K562 (cell line): Measurements from ENCODE around the gene B3GALT6. TPM values are rescaled to one million over a fixed set of nuclear protein-coding genes. Genes with fewer than 3 reads are reported as not detected.

Experiments
- polyA plus RNA-seq, 8 experiments: library from polyadenylated mRNA; depleted of rRNA in 4 of 8; stranded (reverse) in 5 of 8; unstranded in 3 of 8; fragments of >200 nt; fragmentation: Nextera tagmentation in 2 of 8; fragmentation: Illumina TruSeq in 1 of 8; extraction: Ambion mirVana in 2 of 8; extraction: Trizol in 1 of 8; gene quantifications; 2 replicates each; pipeline versions ENCODE4 v1.2.1 to v1.2.3, GENCODE V29; 2011 to 2014; ENCODE audit warnings: inconsistent platforms in 1 of 8, missing spikeins in 1 of 8
- total RNA-seq, 7 experiments: library from RNA; depleted of rRNA in 6 of 7; stranded (reverse); fragments of >200 nt in 6 of 7; fragmentation: Illumina TruSeq in 2 of 7; extraction: Trizol in 2 of 7; gene quantifications; 2 replicates each; pipeline versions ENCODE4 v1.2.1 to v1.2.3, GENCODE V29; 2011 to 2021; ENCODE audit warnings: low replicate concordance in 1 of 7

B3GALT6 gene
- total and polyA plus RNA-seq, 9 of the 15 experiments (the other 6 are each of a cell fraction or from before 2014, with no cell fraction given): 0.68 to 29.8 (median 9.9) TPM

Other genes with a start within 250 kb of the B3GALT6 start
Only the 7 nearest of the 26 such genes appear.
- not detected in 2 replicates for gene TTLL10, start 58.4 kb upstream of the B3GALT6 start, total RNA-seq (2014; rRNA removed)
- gene TTLL10, start 58.4 kb upstream of the B3GALT6 start, total RNA-seq (2014; rRNA removed; fragmentation: Illumina TruSeq; extraction: Trizol): not detected in 2 replicates
- gene TTLL10, start 58.4 kb upstream of the B3GALT6 start, total RNA-seq (2015; rRNA removed; fragmentation: Illumina TruSeq; extraction: Trizol): not detected in 2 replicates
- gene TTLL10, start 58.4 kb upstream of the B3GALT6 start, total RNA-seq (2021): not detected in 2 replicates
- gene TTLL10, start 58.4 kb upstream of the B3GALT6 start, polyA plus RNA-seq (2011; rRNA removed): not detected in 2 replicates
- not detected in 2 replicates for gene TTLL10, start 58.4 kb upstream of the B3GALT6 start, polyA plus RNA-seq (2014; fragmentation: Illumina TruSeq; extraction: Trizol)
- gene TTLL10, start 58.4 kb upstream of the B3GALT6 start, polyA plus RNA-seq (2014; fragmentation: Nextera tagmentation; extraction: Ambion mirVana): not detected
- gene TTLL10, start 58.4 kb upstream of the B3GALT6 start, polyA plus RNA-seq (2014; rRNA removed): not detected in 2 replicates
- gene TNFRSF18, start 25.6 kb upstream of the B3GALT6 start, total RNA-seq (2014; rRNA removed): not detected in 2 replicates
- not detected in 2 replicates for gene TNFRSF18, start 25.6 kb upstream of the B3GALT6 start, total RNA-seq (2014; rRNA removed; fragmentation: Illumina TruSeq; extraction: Trizol)
- not detected in 2 replicates for gene TNFRSF18, start 25.6 kb upstream of the B3GALT6 start, total RNA-seq (2015; rRNA removed; fragmentation: Illumina TruSeq; extraction: Trizol)
- 0.27 TPM in 1 of 2 replicates, not detected in the other for gene TNFRSF18, start 25.6 kb upstream of the B3GALT6 start, total RNA-seq (2021)
- gene TNFRSF18, start 25.6 kb upstream of the B3GALT6 start, polyA plus RNA-seq (2011; rRNA removed): not detected in 2 replicates
- not detected in 2 replicates for gene TNFRSF18, start 25.6 kb upstream of the B3GALT6 start, polyA plus RNA-seq (2014; fragmentation: Illumina TruSeq; extraction: Trizol)
- not detected for gene TNFRSF18, start 25.6 kb upstream of the B3GALT6 start, polyA plus RNA-seq (2014; fragmentation: Nextera tagmentation; extraction: Ambion mirVana)
- 0.24 TPM in 1 of 2 replicates, not detected in the other for gene TNFRSF18, start 25.6 kb upstream of the B3GALT6 start, polyA plus RNA-seq (2014; rRNA removed)
- 0.23 TPM in 1 of 2 replicates, not detected in the other for gene TNFRSF4, start 18.1 kb upstream of the B3GALT6 start, total RNA-seq (2014; rRNA removed)
- gene TNFRSF4, start 18.1 kb upstream of the B3GALT6 start, total RNA-seq (2014; rRNA removed; fragmentation: Illumina TruSeq; extraction: Trizol): not detected in 2 replicates
- gene TNFRSF4, start 18.1 kb upstream of the B3GALT6 start, total RNA-seq (2015; rRNA removed; fragmentation: Illumina TruSeq; extraction: Trizol): 0.07 TPM in 1 of 2 replicates, not detected in the other
- gene TNFRSF4, start 18.1 kb upstream of the B3GALT6 start, total RNA-seq (2021): 0.44 and 0.47 TPM in 2 replicates
- gene TNFRSF4, start 18.1 kb upstream of the B3GALT6 start, polyA plus RNA-seq (2011; rRNA removed): 0.08 TPM in 1 of 2 replicates, not detected in the other
- not detected in 2 replicates for gene TNFRSF4, start 18.1 kb upstream of the B3GALT6 start, polyA plus RNA-seq (2014; fragmentation: Illumina TruSeq; extraction: Trizol)
- not detected for gene TNFRSF4, start 18.1 kb upstream of the B3GALT6 start, polyA plus RNA-seq (2014; fragmentation: Nextera tagmentation; extraction: Ambion mirVana)
- gene TNFRSF4, start 18.1 kb upstream of the B3GALT6 start, polyA plus RNA-seq (2014; rRNA removed): 0.16 TPM in 1 of 2 replicates, not detected in the other
- gene SDF4, start 236 bp upstream of the B3GALT6 start, total RNA-seq (2014; rRNA removed): 82.6 and 118 TPM in 2 replicates
- gene SDF4, start 236 bp upstream of the B3GALT6 start, total RNA-seq (2014; rRNA removed; fragmentation: Illumina TruSeq; extraction: Trizol): 18.1 and 30.3 TPM in 2 replicates
- gene SDF4, start 236 bp upstream of the B3GALT6 start, total RNA-seq (2015; rRNA removed; fragmentation: Illumina TruSeq; extraction: Trizol): 62.2 and 65.2 TPM in 2 replicates
- 152 and 160 TPM in 2 replicates for gene SDF4, start 236 bp upstream of the B3GALT6 start, total RNA-seq (2021)
- gene SDF4, start 236 bp upstream of the B3GALT6 start, polyA plus RNA-seq (2011; rRNA removed): 43.8 and 77.2 TPM in 2 replicates
- 66.0 and 88.1 TPM in 2 replicates for gene SDF4, start 236 bp upstream of the B3GALT6 start, polyA plus RNA-seq (2014; fragmentation: Illumina TruSeq; extraction: Trizol)
- 1 to 10 TPM in 1 of 2 experiments, under 1 TPM in 1; 0.35 to 4.9 TPM for gene SDF4, start 236 bp upstream of the B3GALT6 start, polyA plus RNA-seq (2014; fragmentation: Nextera tagmentation; extraction: Ambion mirVana)
- gene SDF4, start 236 bp upstream of the B3GALT6 start, polyA plus RNA-seq (2014; rRNA removed): 93.4 and 101 TPM in 2 replicates
- 1.3 and 1.6 TPM in 2 replicates for gene C1QTNF12, start 14.5 kb downstream of the B3GALT6 start, total RNA-seq (2014; rRNA removed)
- not detected in 2 replicates for gene C1QTNF12, start 14.5 kb downstream of the B3GALT6 start, total RNA-seq (2014; rRNA removed; fragmentation: Illumina TruSeq; extraction: Trizol)
- gene C1QTNF12, start 14.5 kb downstream of the B3GALT6 start, total RNA-seq (2015; rRNA removed; fragmentation: Illumina TruSeq; extraction: Trizol): 0.58 and 0.75 TPM in 2 replicates
- 2.2 and 3.7 TPM in 2 replicates for gene C1QTNF12, start 14.5 kb downstream of the B3GALT6 start, total RNA-seq (2021)
- 0.43 and 1.1 TPM in 2 replicates for gene C1QTNF12, start 14.5 kb downstream of the B3GALT6 start, polyA plus RNA-seq (2011; rRNA removed)
- gene C1QTNF12, start 14.5 kb downstream of the B3GALT6 start, polyA plus RNA-seq (2014; fragmentation: Illumina TruSeq; extraction: Trizol): 1.1 TPM in 1 of 2 replicates, not detected in the other
- under 1 TPM in 1 of 2 experiments, not detected in 1; 0.11 TPM for gene C1QTNF12, start 14.5 kb downstream of the B3GALT6 start, polyA plus RNA-seq (2014; fragmentation: Nextera tagmentation; extraction: Ambion mirVana)
- 1.3 and 4.3 TPM in 2 replicates for gene C1QTNF12, start 14.5 kb downstream of the B3GALT6 start, polyA plus RNA-seq (2014; rRNA removed)
- gene UBE2J2, start 41.6 kb downstream of the B3GALT6 start, total RNA-seq (2014; rRNA removed): 110 and 124 TPM in 2 replicates
- 47.1 and 51.5 TPM in 2 replicates for gene UBE2J2, start 41.6 kb downstream of the B3GALT6 start, total RNA-seq (2014; rRNA removed; fragmentation: Illumina TruSeq; extraction: Trizol)
- 73.0 and 75.5 TPM in 2 replicates for gene UBE2J2, start 41.6 kb downstream of the B3GALT6 start, total RNA-seq (2015; rRNA removed; fragmentation: Illumina TruSeq; extraction: Trizol)
- gene UBE2J2, start 41.6 kb downstream of the B3GALT6 start, total RNA-seq (2021): 109 and 112 TPM in 2 replicates
- 36.4 and 45.5 TPM in 2 replicates for gene UBE2J2, start 41.6 kb downstream of the B3GALT6 start, polyA plus RNA-seq (2011; rRNA removed)
- gene UBE2J2, start 41.6 kb downstream of the B3GALT6 start, polyA plus RNA-seq (2014; fragmentation: Illumina TruSeq; extraction: Trizol): 81.5 and 83.2 TPM in 2 replicates
- 1 to 10 TPM in 1 of 2 experiments, under 1 TPM in 1; 0.93 to 2.3 TPM for gene UBE2J2, start 41.6 kb downstream of the B3GALT6 start, polyA plus RNA-seq (2014; fragmentation: Nextera tagmentation; extraction: Ambion mirVana)
- 107 and 108 TPM in 2 replicates for gene UBE2J2, start 41.6 kb downstream of the B3GALT6 start, polyA plus RNA-seq (2014; rRNA removed)
- 0.53 and 0.64 TPM in 2 replicates for gene SCNN1D, start 48.2 kb downstream of the B3GALT6 start, total RNA-seq (2014; rRNA removed)
- gene SCNN1D, start 48.2 kb downstream of the B3GALT6 start, total RNA-seq (2014; rRNA removed; fragmentation: Illumina TruSeq; extraction: Trizol): 0.06 TPM in 1 of 2 replicates, not detected in the other
- 0.29 and 0.38 TPM in 2 replicates for gene SCNN1D, start 48.2 kb downstream of the B3GALT6 start, total RNA-seq (2015; rRNA removed; fragmentation: Illumina TruSeq; extraction: Trizol)
- 0.73 and 0.87 TPM in 2 replicates for gene SCNN1D, start 48.2 kb downstream of the B3GALT6 start, total RNA-seq (2021)
- 0.38 and 0.92 TPM in 2 replicates for gene SCNN1D, start 48.2 kb downstream of the B3GALT6 start, polyA plus RNA-seq (2011; rRNA removed)
- gene SCNN1D, start 48.2 kb downstream of the B3GALT6 start, polyA plus RNA-seq (2014; fragmentation: Illumina TruSeq; extraction: Trizol): 0.04 and 0.26 TPM in 2 replicates
- under 1 TPM in 1 of 2 experiments, not detected in 1; 0.01 TPM for gene SCNN1D, start 48.2 kb downstream of the B3GALT6 start, polyA plus RNA-seq (2014; fragmentation: Nextera tagmentation; extraction: Ambion mirVana)
- 1.1 TPM in 2 replicates for gene SCNN1D, start 48.2 kb downstream of the B3GALT6 start, polyA plus RNA-seq (2014; rRNA removed)